Measurements from ENCODE around the gene DNER.
A peak's percentile ranks its signal among the peaks of the same experiment; 100 is the strongest.
"Not testable (repeated sequence)": the region's sequence is repeated elsewhere in the genome, so short reads cannot be mapped to it uniquely, and the experiment has no call there.

DNER gene

GRCh38 chr2:229543176-229543873, 171.0 kb downstream of the DNER start:
- Mint-ChIP-seq H3K27ac (no peak overlapping the region), H3K4me3 (no peak overlapping the region), H3K27me3 (no peaks in the 10 kb centered on the region), H3K9me3 (no peaks in the 10 kb centered on the region), H3K4me1 (no peaks in the 10 kb centered on the region)
- DNase-seq = no peak
- no peak for ATAC-seq

- no peaks in the 10 kb centered on the region for H3K27me3 Mint-ChIP-seq
Measured at GRCh38 chr2:229539628-229540027, 174.7 kb downstream of the DNER start.

GRCh38 chr2:229531594-229531993, 182.8 kb downstream of the DNER start:
- H3K9me3 Mint-ChIP-seq = no peaks in the 10 kb centered on the region
- no peak overlapping the region for H3K27ac Mint-ChIP-seq
- H3K4me3 Mint-ChIP-seq = no peak overlapping the region
- H3K4me1 Mint-ChIP-seq = no peaks in the 10 kb centered on the region
- no peak for DNase-seq
- ATAC-seq = no peak
- no peaks in the 10 kb centered on the region for H3K27me3 Mint-ChIP-seq

More at GRCh38 chr2:229539628-229540027, 174.7 kb downstream of the DNER start:
- Mint-ChIP-seq H3K9me3 (no peaks in the 10 kb centered on the region), H3K27ac (no peak overlapping the region), H3K4me1 (no peaks in the 10 kb centered on the region), H3K4me3 (no peak overlapping the region)
- no peak for ATAC-seq
- DNase-seq = no peak

- H3K27me3 Mint-ChIP-seq = no peaks in the 10 kb centered on the region
- DNase-seq (no peak), ATAC-seq (no peak)
- no peak overlapping the region for H3K4me3 Mint-ChIP-seq
- no peak overlapping the region for H3K27ac Mint-ChIP-seq
- H3K9me3 Mint-ChIP-seq = no peaks in the 10 kb centered on the region
- no peaks in the 10 kb centered on the region for H3K4me1 Mint-ChIP-seq
Measured at GRCh38 chr2:229530434-229530833, 183.9 kb downstream of the DNER start.

- DNase-seq = no peak
- Mint-ChIP-seq H3K27me3 (no peaks in the 10 kb centered on the region), H3K27ac (no peak overlapping the region), H3K4me1 (no peaks in the 10 kb centered on the region), H3K9me3 (no peaks in the 10 kb centered on the region), H3K4me3 (no peak overlapping the region)
- ATAC-seq = no peak
Measured at GRCh38 chr2:229528846-229529245, 185.5 kb downstream of the DNER start.

- no peak for ATAC-seq
- H3K9me3 Mint-ChIP-seq = no peaks in the 10 kb centered on the region
- no peak for DNase-seq
- no peaks in the 10 kb centered on the region for H3K27me3 Mint-ChIP-seq
- no peak overlapping the region for H3K4me3 Mint-ChIP-seq
- H3K4me1 Mint-ChIP-seq = no peaks in the 10 kb centered on the region
- H3K27ac Mint-ChIP-seq = no peak overlapping the region
Measured at GRCh38 chr2:229526951-229527350, 187.4 kb downstream of the DNER start.

- no peak for ATAC-seq
- no peak overlapping the region for H3K27ac Mint-ChIP-seq
Measured at GRCh38 chr2:229524799-229525198, 189.6 kb downstream of the DNER start.

GRCh38 chr2:229523663-229524062, 190.7 kb downstream of the DNER start:
- Mint-ChIP-seq H3K9me3 (no peaks in the 10 kb centered on the region), H3K4me3 (no peak overlapping the region), H3K27me3 (no peaks in the 10 kb centered on the region), H3K27ac (peak overlapping the region in 1 of 2 donors; percentile 49), H3K4me1 (no peaks in the 10 kb centered on the region)
- ATAC-seq (no peak), DNase-seq (no peak)

More at GRCh38 chr2:229524799-229525198, 189.6 kb downstream of the DNER start:
- DNase-seq = no peak
- Mint-ChIP-seq H3K9me3 (no peaks in the 10 kb centered on the region), H3K4me1 (no peaks in the 10 kb centered on the region), H3K4me3 (no peak overlapping the region), H3K27me3 (no peaks in the 10 kb centered on the region)

GRCh38 chr2:229521576-229521975, 192.8 kb downstream of the DNER start:
- ATAC-seq = no peak
- Mint-ChIP-seq H3K4me3 (no peak overlapping the region), H3K27ac (no peak overlapping the region), H3K27me3 (no peaks in the 10 kb centered on the region), H3K4me1 (no peaks in the 10 kb centered on the region), H3K9me3 (no peaks in the 10 kb centered on the region)
- no peak for DNase-seq

GRCh38 chr2:229520691-229521096, 193.7 kb downstream of the DNER start:
- ATAC-seq = no peak
- Mint-ChIP-seq H3K27me3 (no peaks in the 10 kb centered on the region), H3K9me3 (no peaks in the 10 kb centered on the region), H3K4me1 (no peaks in the 10 kb centered on the region), H3K4me3 (no peak overlapping the region), H3K27ac (peak overlapping the region in 1 of 2 donors; percentile 42)
- no peak for DNase-seq

- no peaks in the 10 kb centered on the region for H3K9me3 Mint-ChIP-seq
- H3K27ac Mint-ChIP-seq = no peak overlapping the region
- H3K4me1 Mint-ChIP-seq = no peaks in the 10 kb centered on the region
- no peaks in the 10 kb centered on the region for H3K27me3 Mint-ChIP-seq
- no peak overlapping the region for H3K4me3 Mint-ChIP-seq
- DNase-seq (no peak), ATAC-seq (no peak)
Measured at GRCh38 chr2:229519655-229520430, 194.5 kb downstream of the DNER start.

GRCh38 chr2:229514273-229514895, 200.0 kb downstream of the DNER start:
- H3K4me3 Mint-ChIP-seq = no peak overlapping the region
- DNase-seq (no peak), ATAC-seq (no peak)
- no peaks in the 10 kb centered on the region for H3K9me3 Mint-ChIP-seq
- H3K27ac Mint-ChIP-seq = no peak overlapping the region
- no peaks in the 10 kb centered on the region for H3K27me3 Mint-ChIP-seq
- no peaks in the 10 kb centered on the region for H3K4me1 Mint-ChIP-seq

GRCh38 chr2:229511524-229511923, 202.8 kb downstream of the DNER start:
- ATAC-seq = no peak
- Mint-ChIP-seq H3K27me3 (no peaks in the 10 kb centered on the region), H3K4me3 (no peak overlapping the region), H3K9me3 (no peaks in the 10 kb centered on the region), H3K27ac (no peak overlapping the region), H3K4me1 (no peaks in the 10 kb centered on the region)
- DNase-seq = no peak

- not testable (repeated sequence) for H3K4me3 Mint-ChIP-seq, H3K27ac Mint-ChIP-seq, H3K4me1 Mint-ChIP-seq, H3K27me3 Mint-ChIP-seq, DNase-seq, H3K9me3 Mint-ChIP-seq, ATAC-seq
Measured at GRCh38 chr2:229506699-229507098, 207.7 kb downstream of the DNER start.

- no peak for DNase-seq
- H3K9me3 Mint-ChIP-seq = peaks cover 0 to 4% of the 10 kb centered on the region in 2 donors
- no peak overlapping the region for H3K4me3 Mint-ChIP-seq
- no peak for ATAC-seq
- no peaks in the 10 kb centered on the region for H3K27me3 Mint-ChIP-seq
- peak overlapping the region in 1 of 2 donors; percentile 45 for H3K27ac Mint-ChIP-seq
- no peaks in the 10 kb centered on the region for H3K4me1 Mint-ChIP-seq
Measured at GRCh38 chr2:229501051-229501794, 213.1 kb downstream of the DNER start.

All from stimulated activated naive CD8-positive, alpha-beta T cell treated with anti-CD3 and anti-CD28 coated beads, Interleukin-15, amount 100 ng/mL, for 72 hours (primary cell).